ENCODE results near the gene ENG. TPM values are rescaled to one million over a fixed set of nuclear protein-coding genes. Genes with fewer than 3 reads are reported as not detected.

The ENG gene
- total RNA-seq, 4 donors from 2014 or later: 14.0 to 256 (median 50.3) TPM

- TF ChIP-seq POLR2A (IDR thresholded peaks at IDR 0.05): no peak
- no peak for TF ChIP-seq CTCF (IDR thresholded peaks at IDR 0.05)
- H3K9me3 ChIP-seq: no peaks in the 10 kb centered on the region
- peak overlapping the region in 1 of 2 donors; percentile 18 for H3K27ac ChIP-seq
- H3K27me3 ChIP-seq: no peaks in the 10 kb centered on the region
- DNase-seq: no peak
- intact Hi-C loops (cut with DNase I; ENCODE audit: low total_unique reads): no loop called here
- no peaks in the 10 kb centered on the region for H3K36me3 ChIP-seq
- no peak overlapping the region for H3K4me3 ChIP-seq
- H3K4me1 ChIP-seq: peaks cover 0 to 9% of the 10 kb centered on the region in 2 donors
Observed at GRCh38 chr9:127857278-127857677, 2.8 kb upstream of the ENG start.

GRCh38 chr9:127856729-127857116, 2.3 kb upstream of the ENG start:
- no peak for DNase-seq
- H3K36me3 ChIP-seq: no peaks in the 10 kb centered on the region
- TF ChIP-seq POLR2A (IDR thresholded peaks at IDR 0.05): no peak
- TF ChIP-seq CTCF (IDR thresholded peaks at IDR 0.05): no peak
- no peaks in the 10 kb centered on the region for H3K27me3 ChIP-seq
- H3K27ac ChIP-seq: peak overlapping the region in 1 of 2 donors; percentile 89
- peaks cover 0 to 9% of the 10 kb centered on the region in 2 donors for H3K4me1 ChIP-seq
- no peak overlapping the region for H3K4me3 ChIP-seq
- intact Hi-C loops (cut with DNase I; ENCODE audit: low total_unique reads): no loop called here
- no peaks in the 10 kb centered on the region for H3K9me3 ChIP-seq

GRCh38 chr9:127856094-127856728, 1.8 kb upstream of the ENG start:
- H3K4me3 ChIP-seq: no peak overlapping the region
- no peaks in the 10 kb centered on the region for H3K9me3 ChIP-seq
- TF ChIP-seq POLR2A (IDR thresholded peaks at IDR 0.05) (no peak), CTCF (IDR thresholded peaks at IDR 0.05) (no peak)
- H3K27me3 ChIP-seq: no peaks in the 10 kb centered on the region
- peak overlapping the region in 1 of 2 donors; percentile 89 for H3K27ac ChIP-seq
- intact Hi-C loops (cut with DNase I; ENCODE audit: low total_unique reads): no loop called here
- H3K36me3 ChIP-seq: no peaks in the 10 kb centered on the region
- no peak for DNase-seq
- peaks cover 0 to 9% of the 10 kb centered on the region in 2 donors for H3K4me1 ChIP-seq

- H3K36me3 ChIP-seq: no peaks in the 10 kb centered on the region
- H3K4me1 ChIP-seq: peaks cover 0 to 9% of the 10 kb centered on the region in 2 donors
- intact Hi-C loops (cut with DNase I; ENCODE audit: low total_unique reads): no loop called here
- H3K27me3 ChIP-seq: no peaks in the 10 kb centered on the region
- H3K27ac ChIP-seq: peak overlapping the region; percentile 82 to 89
- TF ChIP-seq POLR2A (IDR thresholded peaks at IDR 0.05) (no peak), CTCF (IDR thresholded peaks at IDR 0.05) (no peak)
- DNase-seq: no peak
- no peak overlapping the region for H3K4me3 ChIP-seq
- no peaks in the 10 kb centered on the region for H3K9me3 ChIP-seq
Observed at GRCh38 chr9:127855522-127855921, 1.1 kb upstream of the ENG start.

GRCh38 chr9:127854960-127855359, 502 bp upstream of the ENG start:
- intact Hi-C loops (cut with DNase I; ENCODE audit: low total_unique reads): no loop called here
- Histone ChIP-seq H3K36me3 (no peaks in the 10 kb centered on the region), H3K4me3 (peak overlapping the region; percentile 64 to 67), H3K27me3 (no peaks in the 10 kb centered on the region), H3K27ac (peak overlapping the region; percentile 82 to 89), H3K4me1 (peaks cover 0 to 9% of the 10 kb centered on the region in 2 donors), H3K9me3 (no peaks in the 10 kb centered on the region)
- TF ChIP-seq CTCF (IDR thresholded peaks at IDR 0.05): no peak
- no peak for DNase-seq
